Measurements from ENCODE around the gene RASA2. TPM values are rescaled to one million over a fixed set of nuclear protein-coding genes. Genes with fewer than 3 reads are reported as not detected.

The RASA2 gene
- total and polyA plus RNA-seq, 2 of the 4 experiments (the other 2 are of a cell fraction): 6.1 to 14.0 TPM

DNA sequence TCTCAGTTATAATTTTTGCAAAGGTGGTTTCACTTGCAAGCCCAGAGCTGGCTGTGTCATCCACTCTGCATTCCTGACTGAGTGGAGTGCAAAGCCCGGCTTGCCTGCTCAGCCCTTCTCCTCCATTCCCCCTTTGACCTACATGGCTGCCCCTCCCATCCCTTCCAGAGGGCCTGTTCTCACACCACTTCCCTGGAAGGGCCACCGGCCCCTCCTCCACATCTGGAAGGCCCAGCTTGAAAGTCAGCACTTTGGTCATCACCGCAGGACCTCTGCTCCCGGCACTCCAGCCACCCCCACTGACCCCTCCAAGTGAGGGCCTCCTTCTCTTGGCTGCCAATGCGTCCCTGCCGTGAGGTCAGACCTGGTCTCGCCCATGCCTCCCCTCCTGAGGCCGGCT lies 177.2 kb downstream of the RASA2 start:
- peak overlapping the region; percentile 44 for H2AK9ac ChIP-seq (replicated peaks; ENCODE audit: low read depth, low read length, poor library complexity)
- DNase-seq (peak; percentile 48), ATAC-seq (ENCODE audit: low read depth) (peak; percentile 63)
- no peaks in the 10 kb centered on the region; the same call in 1 of the 2 replicates for H3K9me3 ChIP-seq (ENCODE audit: control insufficient read depth, insufficient read depth, low read length)
- peak overlapping the region; percentile 81 for H2AFZ ChIP-seq (replicated peaks; ENCODE audit: low read length, poor library complexity)
- intact Hi-C loops (cut with micrococcal nuclease): loop anchor here (2.0 kb wide), 1 partner anchor 215 kb away; no protein-coding TSS in a partner anchor
- no peaks in the 10 kb centered on the region for H3K27me3 ChIP-seq (ENCODE audit: control insufficient read depth, insufficient read depth, low read length)
- WGBS, 2 experiments (ENCODE audit: extremely low coverage in 2 of 2, insufficient read length in 1 of 2): 39% methylated on average over 3 of the region's 8 CpGs; no CpG with 5 or more reads in 1 of the 2 experiments
- no peaks in the 10 kb centered on the region; the same call in 1 of the 2 replicates for H3K9me1 ChIP-seq (ENCODE audit: insufficient read depth, low read length)
- H4K8ac ChIP-seq (ENCODE audit: low read depth in 2 of 2, low read length in 2 of 2): peak overlapping the region in 1 of 2 experiments; percentile 58; a peak in 2 of 4 replicates
- H3K56ac ChIP-seq (ENCODE audit: extremely low read depth, insufficient read depth, low read length): no peak overlapping the region
- no peak overlapping the region for H3K4ac ChIP-seq (ENCODE audit: low read depth, low read length)
- peak overlapping the region; percentile 39; the same call in 1 of the 2 replicates for H3K27ac ChIP-seq (ENCODE audit: insufficient read depth, low read length)
- no TSS peak for BruUV-seq (replicated peaks)
- no peak overlapping the region for H3K4me3 ChIP-seq (ENCODE audit: insufficient read depth, low read depth, low read length)
- H2BK5ac ChIP-seq (ENCODE audit: low read depth, low read length, poor library complexity, severe bottlenecking): no peak overlapping the region
- ChIA-PET POLR2A (ENCODE audit: unreplicated experiment) (no interaction called here), CTCF (no interaction called here)
- no peaks in the 10 kb centered on the region; a peak in 1 of 4 replicates for H3K79me1 ChIP-seq (ENCODE audit: low read depth in 1 of 2, low read length in 2 of 2)
- no peaks in the 10 kb centered on the region for H4K20me1 ChIP-seq (ENCODE audit: insufficient read depth, low read length)
- no peak overlapping the region for H4K91ac ChIP-seq (ENCODE audit: insufficient read depth, low read depth, low read length)
- peaks cover 5% of the 10 kb centered on the region; the same call in 1 of the 2 replicates for H3K4me1 ChIP-seq (ENCODE audit: control insufficient read depth, insufficient read depth, low read length)
- peak overlapping the region; percentile 35; the same call in 1 of the 2 replicates for H3K14ac ChIP-seq (replicated peaks; ENCODE audit: low read depth, low read length)
- H4K5ac ChIP-seq (ENCODE audit: low read depth, low read length): peak overlapping the region; percentile 33; the same call in 1 of the 2 replicates
- H3K9ac ChIP-seq (ENCODE audit: low read depth, low read length): no peak overlapping the region
- no peak overlapping the region for H2AK5ac ChIP-seq (ENCODE audit: low read depth, low read length)
- H3K18ac ChIP-seq (ENCODE audit: low read depth, low read length): no peak overlapping the region
- in situ Hi-C loops (cut with MboI; ENCODE audit: low sequenced_read_pairs): no loop called here
- H2BK20ac ChIP-seq (ENCODE audit: low read depth, low read length): 0 out of 2 replicates have a peak overlapping the region, but pooled peaks have one; percentile 20
- no peak overlapping the region for H2BK15ac ChIP-seq (ENCODE audit: low read depth, low read length)
- no peaks in the 10 kb centered on the region for H3K36me3 ChIP-seq (ENCODE audit: control insufficient read depth, insufficient read depth, low read length)
- H3K4me2 ChIP-seq (ENCODE audit: low read depth, low read length): 0 out of 2 replicates have a peak overlapping the region, but pooled peaks have one; percentile 10
- dilution Hi-C loops (cut with HindIII; ENCODE audit: low sequenced_read_pairs, unreplicated experiment): no loop called here
- TF ChIP-seq MAZ (IDR thresholded peaks at IDR 0.05; ENCODE audit: borderline replicate concordance, low read depth, low read length) (peak; percentile 10; the same call in 1 of the 2 replicates), RAD21 (IDR thresholded peaks at IDR 0.05; ENCODE audit: low read length) (no peak), RCOR1 (IDR thresholded peaks at IDR 0.05; ENCODE audit: insufficient replicate concordance, low read length) (no peak), CTCF (conservative IDR thresholded peaks at IDR 0.05; ENCODE audit: low read depth, low read length) (no peak), BHLHE40 (IDR thresholded peaks at IDR 0.05; ENCODE audit: low read depth, low read length) (no peak), POLR2A (IDR thresholded peaks at IDR 0.05; ENCODE audit: low read depth, low read length) (no peak)
- H3K23ac ChIP-seq (ENCODE audit: low read depth, low read length): peak overlapping the region; percentile 10; the same call in 1 of the 2 replicates
- no peak overlapping the region for H2BK120ac ChIP-seq (ENCODE audit: low read depth, low read length)

Other genes with a start within 250 kb of the RASA2 start
- gene ZBTB38, start 118.5 kb upstream of the RASA2 start, total RNA-seq (2012; rRNA removed): 230 and 274 TPM in 2 replicates
- gene ZBTB38, start 118.5 kb upstream of the RASA2 start, polyA plus RNA-seq (2012; rRNA removed): 44.9 and 45.1 TPM in 2 replicates